OCI-LY3 (cell line): ENCODE results near the gene PTPRU.

Experiments
- H2AFZ ChIP-seq: fragments of 200-600, 300-600 bp; shearing (Covaris generic); 2 replicates; pipeline ENCODE4 v1.6.0; 2014; ENCODE audit warnings: antibody characterized with exemption, low read depth, low read length
- H3K27ac ChIP-seq: fragments of 200-600, 300-600 bp; sonication (generic); 2 replicates; pipeline ENCODE4 v1.5.1; 2014; ENCODE audit warnings: mild to moderate bottlenecking, low read length, moderate library complexity, mixed read lengths
- H3K27me3 ChIP-seq: fragments of 200-600, 300-600 bp; sonication (generic); 2 replicates; pipeline ENCODE4 v1.6.1; 2014; ENCODE audit warnings: low read depth, low read length, mixed read lengths
- H3K36me3 ChIP-seq: fragments of 200-600, 300-600 bp; sonication (generic); replicated peaks from 2 replicates; pipeline ENCODE3; 2014; ENCODE audit warnings: low read depth, low read length, mixed read lengths
- H3K4me1 ChIP-seq: fragments of 300-600, 200-600 bp; sonication (generic); 2 replicates; pipeline ENCODE4 v1.6.1; 2014; ENCODE audit warnings: low read length, mixed read lengths
- H3K4me2 ChIP-seq: fragments of 200-600, 300-600 bp; sonication (generic); 2 replicates; pipeline ENCODE4 v1.6.1; 2014; ENCODE audit warnings: low read length, mixed read lengths
- H3K4me3 ChIP-seq: fragments of 300-600, 200-600 bp; sonication (generic); 2 replicates; pipeline ENCODE4 v1.5.1; 2014; ENCODE audit warnings: antibody characterized with exemption, mild to moderate bottlenecking, low read length, moderate library complexity
- H3K79me2 ChIP-seq: fragments of 300-600, 200-600 bp; shearing (Covaris generic); 2 replicates; pipeline ENCODE4 v1.6.1; 2014; ENCODE audit warnings: mild to moderate bottlenecking, low read length, mixed read lengths
- H3K9ac ChIP-seq: fragments of 300-600, 200-600 bp; shearing (Covaris generic); 2 replicates; pipeline ENCODE4 v1.6.0; 2014; ENCODE audit warnings: mild to moderate bottlenecking, low read length, moderate library complexity
- H3K9me3 ChIP-seq: fragments of 200-600, 300-600 bp; shearing (Covaris generic); 2 replicates; pipeline ENCODE4 v1.6.1; 2014; ENCODE audit warnings: low read length, mixed read lengths; ENCODE audit not compliant: insufficient read depth
- H4K20me1 ChIP-seq: fragments of 200-600, 300-600 bp; sonication (generic); 2 replicates; pipeline ENCODE4 v1.6.1; 2016; ENCODE audit warnings: low read length, mixed read lengths; ENCODE audit not compliant: insufficient read depth
- CTCF ChIP-seq: fragments of 200-600, 300-600 bp; sonication (generic); IDR thresholded peaks from 2 replicates; pipeline ENCODE4 v1.5.1; 2014; ENCODE audit warnings: antibody characterized with exemption, low read length, low read depth
- EZH2phosphoT487 ChIP-seq: fragments of 200-600 bp; shearing (Covaris generic); IDR thresholded peaks from 2 replicates; pipeline ENCODE4 v1.6.1; 2018; ENCODE audit warnings: antibody characterized with exemption, mixed run types, low read depth

The PTPRU gene

DNA sequence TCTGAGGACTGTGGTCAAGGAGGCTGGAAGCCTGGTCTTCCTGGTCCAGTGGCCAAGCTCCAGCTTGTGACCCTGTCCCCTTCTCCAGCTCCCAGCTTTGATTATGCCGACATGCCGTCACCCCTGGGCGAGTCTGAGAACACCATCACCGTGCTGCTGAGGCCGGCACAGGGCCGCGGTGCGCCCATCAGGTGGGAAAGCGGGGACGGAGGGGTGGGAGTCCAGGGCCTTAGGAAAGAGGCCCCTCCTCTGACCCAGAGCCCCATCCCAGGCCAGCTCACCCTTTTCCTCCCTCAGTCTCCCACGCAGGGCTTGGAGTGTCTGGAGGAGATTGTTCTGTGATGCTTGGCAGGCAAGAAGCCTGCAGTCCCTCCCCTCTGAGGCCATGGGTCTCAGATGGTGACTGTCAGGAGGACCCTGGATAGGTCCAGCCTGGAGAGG lies 43.6 kb downstream of the PTPRU start:
- no peak for TF ChIP-seq EZH2phosphoT487
- no peak for TF ChIP-seq CTCF
- Histone ChIP-seq H3K4me3 (no peak overlapping the region), H3K79me2 (no peaks in the 10 kb centered on the region), H3K27me3 (no peaks in the 10 kb centered on the region), H3K9ac (no peak overlapping the region), H3K4me2 (no peak overlapping the region), H2AFZ (no peak overlapping the region), H4K20me1 (no peaks in the 10 kb centered on the region), H3K27ac (no peak overlapping the region), H3K9me3 (no peaks in the 10 kb centered on the region), H3K4me1 (no peaks in the 10 kb centered on the region), H3K36me3 (no peaks in the 10 kb centered on the region)

DNA sequence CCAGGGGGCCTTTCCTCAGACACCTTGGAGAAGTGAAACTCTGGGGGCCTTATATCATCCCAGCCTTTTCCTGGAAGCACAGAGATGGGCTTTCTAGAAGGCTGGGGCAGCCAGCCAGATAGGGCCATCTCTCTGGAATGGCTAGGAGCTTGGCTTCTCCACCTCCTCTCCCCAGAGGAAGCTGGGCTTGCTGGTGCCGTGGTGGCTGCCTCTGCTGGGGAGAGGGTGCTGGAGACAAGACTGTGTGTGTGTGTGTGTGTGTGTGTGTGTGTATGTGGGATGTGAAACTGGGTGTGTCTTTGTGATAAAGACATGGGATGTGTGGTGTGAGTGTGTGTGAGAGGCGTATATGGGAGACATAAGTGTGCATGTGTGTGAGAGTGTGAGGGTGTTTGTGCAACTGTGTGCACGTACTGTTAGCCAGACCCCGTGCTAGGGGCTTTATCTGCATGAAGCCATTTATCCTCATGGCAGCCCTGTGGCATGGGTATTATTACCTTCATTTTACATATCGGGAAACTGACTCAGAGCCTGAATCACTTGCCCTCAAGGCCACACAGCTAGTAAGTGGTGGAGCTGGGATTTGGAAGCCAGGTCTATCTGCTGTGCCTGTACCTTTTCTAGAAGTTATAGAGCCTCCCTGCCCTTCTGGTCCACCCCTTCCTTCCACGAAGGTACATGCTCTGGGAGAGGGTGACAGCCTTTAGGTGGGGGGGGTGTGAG lies 44.2 kb downstream of the PTPRU start:
- H3K36me3 ChIP-seq = no peaks in the 10 kb centered on the region
- H3K9me3 ChIP-seq = no peaks in the 10 kb centered on the region
- H3K4me1 ChIP-seq = no peaks in the 10 kb centered on the region
- H2AFZ ChIP-seq = no peak overlapping the region
- TF ChIP-seq EZH2phosphoT487 (no peak), CTCF (no peak)
- no peaks in the 10 kb centered on the region for H4K20me1 ChIP-seq
- no peak overlapping the region for H3K27ac ChIP-seq
- H3K9ac ChIP-seq = no peak overlapping the region
- no peak overlapping the region for H3K4me2 ChIP-seq
- no peak overlapping the region for H3K4me3 ChIP-seq
- no peaks in the 10 kb centered on the region for H3K27me3 ChIP-seq
- no peaks in the 10 kb centered on the region for H3K79me2 ChIP-seq

GRCh38 chr1:29281571-29281970 lies 45.2 kb downstream of the PTPRU start:
- Histone ChIP-seq H2AFZ (no peak overlapping the region), H3K36me3 (no peaks in the 10 kb centered on the region), H4K20me1 (no peaks in the 10 kb centered on the region), H3K9ac (no peak overlapping the region), H3K79me2 (no peaks in the 10 kb centered on the region), H3K4me2 (no peak overlapping the region), H3K4me1 (no peaks in the 10 kb centered on the region), H3K27ac (no peak overlapping the region), H3K9me3 (no peaks in the 10 kb centered on the region), H3K27me3 (no peaks in the 10 kb centered on the region), H3K4me3 (no peak overlapping the region)
- TF ChIP-seq CTCF (no peak), EZH2phosphoT487 (no peak)

DNA sequence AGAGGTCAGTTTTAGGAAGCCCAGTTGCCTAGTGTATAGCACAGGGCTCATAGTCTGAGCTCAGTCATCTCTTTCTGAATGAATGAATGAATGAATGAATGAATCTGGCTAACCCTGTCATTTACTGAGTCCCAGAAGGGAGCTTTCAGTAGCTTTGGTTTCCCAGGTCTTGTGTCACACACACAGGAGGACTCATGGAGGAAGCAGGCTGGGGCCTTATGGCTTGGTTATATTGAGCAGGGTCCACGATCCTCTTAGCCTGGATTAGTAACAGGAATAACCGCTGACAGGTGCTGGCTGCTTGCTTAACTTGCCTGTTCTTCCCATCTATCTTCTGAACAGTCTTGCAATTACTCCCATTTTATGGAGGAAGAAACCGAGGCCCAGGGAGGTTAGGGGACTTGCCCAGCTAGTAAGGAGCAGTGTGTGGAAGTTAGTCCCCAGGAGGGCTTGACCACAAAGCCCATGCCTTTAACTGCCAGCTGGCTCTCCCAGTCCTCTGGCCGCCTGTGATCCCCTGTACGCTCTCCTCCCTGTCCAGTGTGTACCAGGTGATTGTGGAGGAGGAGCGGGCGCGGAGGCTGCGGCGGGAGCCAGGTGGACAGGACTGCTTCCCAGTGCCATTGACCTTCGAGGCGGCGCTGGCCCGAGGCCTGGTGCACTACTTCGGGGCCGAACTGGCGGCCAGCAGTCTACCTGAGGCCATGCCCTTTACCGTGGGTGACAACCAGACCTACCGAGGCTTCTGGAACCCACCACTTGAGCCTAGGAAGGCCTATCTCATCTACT lies 46.0 kb downstream of the PTPRU start:
- Histone ChIP-seq H3K4me3 (no peak overlapping the region), H3K27me3 (no peaks in the 10 kb centered on the region), H3K4me1 (no peaks in the 10 kb centered on the region), H3K27ac (no peak overlapping the region), H3K9me3 (no peaks in the 10 kb centered on the region), H3K4me2 (no peak overlapping the region), H3K9ac (no peak overlapping the region), H3K36me3 (no peaks in the 10 kb centered on the region), H2AFZ (no peak overlapping the region), H4K20me1 (no peaks in the 10 kb centered on the region), H3K79me2 (no peaks in the 10 kb centered on the region)
- TF ChIP-seq EZH2phosphoT487 = no peak
- no peak for TF ChIP-seq CTCF
